Activated naive CD8-positive, alpha-beta T cell treated with anti-CD3 and anti-CD28 coated beads for 36 hours (primary cell): ENCODE data around the gene CANT1. TPM values are rescaled to one million over a fixed set of nuclear protein-coding genes. Genes with fewer than 3 reads are reported as not detected.
"Not testable (repeated sequence)": the region's sequence is repeated elsewhere in the genome, so short reads cannot be mapped to it uniquely, and the experiment has no call there.

Source experiments
- DNase-seq: peaks from one replicate; pipeline ENCODE4 v3.0.0; 2021
- H3K27ac Mint-ChIP-seq: one replicate; pipeline ENCODE4 v1.8.0; 2022; ENCODE audit warnings: mild to moderate bottlenecking, moderate library complexity, mixed read lengths
- H3K27me3 Mint-ChIP-seq: one replicate; pipeline ENCODE4 v1.8.0; 2022; ENCODE audit warnings: mild to moderate bottlenecking, mixed read lengths
- H3K36me3 Mint-ChIP-seq: one replicate; pipeline ENCODE4 v1.8.0; 2021; ENCODE audit warnings: mild to moderate bottlenecking, mixed read lengths
- H3K4me1 Mint-ChIP-seq: one replicate; pipeline ENCODE4 v1.8.0; 2021; ENCODE audit warnings: mixed read lengths
- H3K4me3 Mint-ChIP-seq: one replicate; pipeline ENCODE4 v1.8.0; 2022; ENCODE audit warnings: mild to moderate bottlenecking, moderate library complexity, mixed read lengths
- H3K9me3 Mint-ChIP-seq: one replicate; pipeline ENCODE4 v1.8.0; 2022; ENCODE audit warnings: mixed read lengths
- total RNA-seq, 2 experiments: library from RNA; stranded (reverse); gene quantifications; one replicate each; pipeline ENCODE4 v1.2.3, GENCODE V29; 2021

CANT1 gene
- total RNA-seq, 2 experiments from 2014 or later = 39.3 to 43.1 TPM

DNA sequence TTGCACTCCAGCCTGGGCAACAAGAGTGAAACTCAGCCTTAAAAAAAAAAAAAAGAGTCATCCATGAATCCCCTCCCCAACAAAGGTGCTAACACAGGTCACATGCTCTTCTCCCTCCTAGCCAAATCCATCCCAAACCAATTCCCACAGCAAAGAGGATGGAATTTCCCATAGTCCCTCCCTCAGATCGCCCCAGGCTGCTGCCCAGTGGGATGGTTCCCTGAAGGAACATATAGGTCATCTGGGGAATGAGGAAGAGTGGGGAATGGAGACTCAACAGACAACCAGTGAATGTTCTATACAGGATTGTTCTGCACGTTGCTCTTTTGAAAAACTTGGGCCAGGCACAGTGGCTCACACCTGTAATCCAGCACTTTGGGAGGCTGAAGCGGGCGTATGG, 48.0 kb downstream of the CANT1 start:
- no peaks in the 10 kb centered on the region for H3K4me1 Mint-ChIP-seq
- H3K4me3 Mint-ChIP-seq = no peak overlapping the region
- DNase-seq = no peak
- no peaks in the 10 kb centered on the region for H3K9me3 Mint-ChIP-seq
- no peaks in the 10 kb centered on the region for H3K27me3 Mint-ChIP-seq
- no peaks in the 10 kb centered on the region for H3K36me3 Mint-ChIP-seq
- no peak overlapping the region for H3K27ac Mint-ChIP-seq

DNA sequence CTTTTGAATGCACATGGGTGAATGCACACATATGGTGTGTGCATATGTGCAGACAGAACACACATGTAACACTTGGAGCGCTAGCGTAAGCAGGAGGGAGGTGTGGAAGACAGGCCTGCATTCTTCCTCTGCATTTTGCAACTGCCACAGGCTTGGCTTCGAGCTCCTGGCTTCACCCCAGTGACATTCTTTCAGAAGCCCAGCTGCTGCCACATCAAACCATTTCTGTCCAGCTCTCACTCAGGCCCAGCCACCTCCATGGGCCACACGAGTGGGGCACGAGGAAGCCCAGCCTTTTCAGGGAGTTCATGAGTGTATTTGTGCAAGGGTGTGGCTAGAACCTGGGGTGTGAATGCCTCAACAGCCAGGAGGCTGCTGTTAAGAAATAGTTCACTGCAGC, 48.6 kb downstream of the CANT1 start:
- no peaks in the 10 kb centered on the region for H3K4me1 Mint-ChIP-seq
- H3K27ac Mint-ChIP-seq = no peak overlapping the region
- no peaks in the 10 kb centered on the region for H3K27me3 Mint-ChIP-seq
- no peak for DNase-seq
- no peaks in the 10 kb centered on the region for H3K9me3 Mint-ChIP-seq
- no peaks in the 10 kb centered on the region for H3K36me3 Mint-ChIP-seq
- no peak overlapping the region for H3K4me3 Mint-ChIP-seq

DNA sequence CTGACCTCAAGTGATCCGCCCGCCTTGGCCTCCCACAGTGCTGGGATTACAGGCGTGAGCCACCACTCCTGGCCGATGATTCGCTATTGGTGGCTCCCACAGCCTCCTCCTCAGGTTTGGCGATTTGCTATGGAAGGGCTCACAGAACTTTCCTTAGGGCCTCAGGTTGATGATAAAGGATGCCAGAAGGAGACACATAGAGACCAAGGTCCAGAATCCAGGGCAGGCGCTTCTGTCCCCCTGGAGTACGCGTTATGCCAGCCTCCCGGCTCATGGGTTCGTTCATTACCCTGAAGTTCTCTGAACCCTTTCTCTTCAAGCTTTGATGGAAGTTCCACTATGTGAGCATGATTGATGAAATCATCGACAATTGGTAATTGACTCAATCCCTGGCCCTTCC, 49.8 kb downstream of the CANT1 start:
- H3K4me1 Mint-ChIP-seq = no peaks in the 10 kb centered on the region
- no peaks in the 10 kb centered on the region for H3K9me3 Mint-ChIP-seq
- no peaks in the 10 kb centered on the region for H3K27me3 Mint-ChIP-seq
- no peak for DNase-seq
- no peak overlapping the region for H3K4me3 Mint-ChIP-seq
- H3K27ac Mint-ChIP-seq = no peak overlapping the region
- no peaks in the 10 kb centered on the region for H3K36me3 Mint-ChIP-seq

DNA sequence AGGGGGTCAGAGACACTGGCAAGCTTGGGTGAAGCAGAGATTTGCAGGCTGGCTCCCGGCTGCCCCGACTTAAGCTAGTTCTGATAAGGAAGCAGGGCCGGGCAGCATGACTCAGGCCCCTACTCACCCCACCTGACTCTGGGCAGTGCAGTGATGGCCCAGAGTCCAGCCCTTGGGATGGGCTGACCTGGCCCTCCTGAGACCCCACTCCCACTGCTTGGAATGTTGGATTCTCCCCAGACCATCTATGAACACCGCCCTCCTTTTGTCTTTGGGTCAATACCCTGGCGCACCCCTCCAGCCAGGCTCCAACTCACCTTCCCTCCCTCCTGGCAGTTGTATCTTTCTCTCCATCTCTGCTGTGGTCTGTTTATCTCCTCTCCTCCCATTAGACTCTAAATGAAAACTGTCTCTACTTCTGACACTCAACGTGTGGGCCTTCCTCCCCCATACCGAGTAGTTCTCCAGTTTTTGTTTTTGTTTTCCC, 50.9 kb downstream of the CANT1 start:
- DNase-seq = no peak
- Mint-ChIP-seq H3K27me3 (no peaks in the 10 kb centered on the region), H3K4me1 (no peaks in the 10 kb centered on the region), H3K27ac (no peak overlapping the region), H3K36me3 (no peaks in the 10 kb centered on the region), H3K9me3 (no peaks in the 10 kb centered on the region), H3K4me3 (no peak overlapping the region)

DNA sequence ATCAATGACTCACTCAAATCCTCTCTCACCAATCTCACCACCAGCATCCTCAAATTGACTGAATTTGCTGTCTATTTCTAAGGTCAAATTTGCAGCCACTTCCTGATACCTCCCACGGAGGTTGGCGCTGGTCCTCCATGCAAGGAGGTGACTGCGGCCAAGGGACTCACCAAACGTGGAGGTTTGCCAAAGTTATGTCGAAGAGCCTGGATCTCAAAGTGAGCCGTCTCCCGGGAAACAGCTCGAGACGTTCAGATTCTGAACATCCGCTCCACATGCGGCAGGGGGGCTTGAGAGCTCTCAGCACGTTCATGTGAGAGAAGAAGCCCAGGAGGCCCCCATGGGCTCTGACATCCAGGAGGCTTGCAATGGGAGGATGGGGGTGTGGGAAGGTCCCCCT, 52.4 kb downstream of the CANT1 start:
- DNase-seq = no peak
- Mint-ChIP-seq H3K36me3 (no peaks in the 10 kb centered on the region), H3K27ac (no peak overlapping the region), H3K4me3 (no peak overlapping the region), H3K4me1 (no peaks in the 10 kb centered on the region), H3K9me3 (no peaks in the 10 kb centered on the region), H3K27me3 (no peaks in the 10 kb centered on the region)

DNA sequence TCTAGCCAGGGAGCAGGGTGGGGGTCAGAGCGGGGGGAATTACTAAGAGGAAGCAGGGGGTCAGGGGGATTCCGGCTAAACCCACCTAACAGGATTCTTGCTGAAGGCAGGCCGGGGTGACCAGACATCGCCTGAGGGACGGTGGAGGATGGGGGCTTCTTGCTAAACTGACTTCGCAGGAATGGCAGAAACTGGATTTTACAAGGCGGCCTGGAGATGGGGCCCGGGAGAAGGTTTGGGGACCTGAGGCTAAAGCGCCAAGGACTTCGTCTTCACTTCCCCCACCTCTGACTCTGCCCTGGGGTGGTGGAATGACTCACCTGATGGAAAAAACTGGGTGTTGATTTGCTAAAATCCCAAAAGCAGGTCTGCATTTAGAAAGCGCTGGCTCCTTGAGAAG, 53.3 kb downstream of the CANT1 start:
- no peak for DNase-seq
- Mint-ChIP-seq H3K27ac (no peak overlapping the region), H3K4me3 (no peak overlapping the region), H3K4me1 (no peaks in the 10 kb centered on the region), H3K9me3 (no peaks in the 10 kb centered on the region), H3K36me3 (no peaks in the 10 kb centered on the region), H3K27me3 (no peaks in the 10 kb centered on the region)

DNA sequence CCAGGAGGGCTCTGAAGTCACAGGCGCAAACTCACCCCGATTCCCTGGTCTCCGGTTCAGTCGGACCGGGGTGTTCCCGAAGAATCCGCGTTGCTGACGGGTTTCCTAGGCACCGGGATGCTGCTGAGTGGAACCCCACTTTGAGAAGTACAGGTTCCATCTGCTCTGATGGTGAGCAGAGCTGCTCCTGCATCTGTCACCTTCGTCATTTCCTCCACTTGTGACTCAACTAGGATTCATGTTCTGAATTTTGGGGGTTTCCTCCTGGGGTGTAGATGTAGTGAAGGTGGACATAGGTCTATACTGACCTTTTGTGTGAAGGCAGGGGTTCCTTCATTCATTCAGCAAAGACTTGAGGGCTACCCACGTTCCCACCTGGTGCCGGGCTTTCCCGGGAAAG, 54.9 kb downstream of the CANT1 start:
- H3K4me1 Mint-ChIP-seq = no peaks in the 10 kb centered on the region
- no peaks in the 10 kb centered on the region for H3K36me3 Mint-ChIP-seq
- peaks cover 6% of the 10 kb centered on the region for H3K9me3 Mint-ChIP-seq
- DNase-seq = no peak
- no peaks in the 10 kb centered on the region for H3K27me3 Mint-ChIP-seq
- H3K27ac Mint-ChIP-seq = no peak overlapping the region
- no peak overlapping the region for H3K4me3 Mint-ChIP-seq

DNA sequence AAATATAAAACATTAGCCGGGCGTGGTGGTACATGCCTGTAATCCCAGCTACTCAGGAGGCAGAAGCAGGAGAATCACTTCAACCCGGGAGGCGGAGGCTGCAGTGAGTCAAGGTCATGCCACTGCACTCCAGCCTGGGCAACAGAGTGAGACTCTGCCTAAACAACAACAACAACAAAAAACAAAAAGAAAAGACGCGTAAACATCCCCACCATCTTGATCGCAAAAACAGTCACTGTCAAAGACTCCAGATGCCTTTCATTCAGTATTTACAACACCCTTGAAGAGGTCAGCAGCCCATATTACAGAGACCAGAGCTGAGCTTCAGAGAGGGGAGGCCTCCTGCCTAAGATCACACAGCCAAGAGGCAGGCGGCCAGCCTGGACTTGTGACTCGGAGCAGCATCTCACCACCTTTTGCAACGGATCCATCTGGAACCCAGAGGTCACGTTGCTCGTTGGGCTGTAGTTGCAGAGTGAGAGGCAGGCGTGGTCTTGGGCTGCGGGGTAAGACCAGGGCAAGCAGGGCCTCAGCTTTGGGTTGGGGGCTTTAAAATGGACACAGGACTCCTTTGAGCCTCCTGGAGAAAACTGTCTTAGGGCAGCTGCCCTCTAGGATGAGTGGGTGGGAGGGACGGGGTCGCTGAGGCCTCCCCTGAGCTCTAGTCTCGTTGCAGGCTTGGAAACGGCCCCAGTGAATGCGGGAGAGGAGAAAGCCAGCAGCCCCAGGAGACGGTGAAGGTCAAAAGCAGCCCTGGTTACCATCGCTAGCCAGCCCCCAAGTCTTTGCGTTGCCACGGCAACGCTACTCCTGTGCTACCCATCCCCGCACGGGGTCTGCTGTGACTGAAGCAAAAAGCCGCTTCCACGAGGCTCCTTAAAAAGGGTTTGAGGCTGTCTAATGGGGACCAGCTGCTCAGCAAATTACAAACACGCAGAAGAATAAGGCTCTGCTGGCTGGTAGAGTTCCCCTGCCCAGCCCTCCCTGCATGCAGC, 55.9 kb downstream of the CANT1 start:
- Mint-ChIP-seq H3K36me3 (no peaks in the 10 kb centered on the region), H3K4me1 (no peaks in the 10 kb centered on the region), H3K27me3 (no peaks in the 10 kb centered on the region), H3K9me3 (peaks cover 8% of the 10 kb centered on the region), H3K27ac (no peak overlapping the region), H3K4me3 (no peak overlapping the region)
- no peak for DNase-seq

DNA sequence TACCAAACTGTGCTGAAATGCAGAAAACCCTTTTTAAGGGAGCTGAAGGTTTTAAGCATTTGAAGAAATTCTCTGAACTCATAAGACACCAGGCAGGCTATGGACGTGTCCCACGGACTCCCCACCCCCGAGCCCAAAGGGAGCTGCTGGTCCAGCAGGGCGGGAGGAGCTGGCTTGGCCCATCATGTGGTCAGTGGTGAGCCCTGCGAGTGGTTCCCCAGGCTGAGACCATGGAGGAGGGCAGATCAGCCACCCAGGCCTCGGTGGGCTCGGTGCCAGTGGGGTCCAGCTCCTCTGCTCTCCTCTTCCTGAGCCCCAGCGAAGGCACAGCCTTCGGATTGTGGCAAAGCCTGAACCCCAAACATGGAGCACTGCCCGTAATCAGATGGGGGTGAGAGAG, 56.9 kb downstream of the CANT1 start:
- Mint-ChIP-seq H3K4me3 (no peak overlapping the region), H3K27ac (no peak overlapping the region), H3K9me3 (peaks cover 8% of the 10 kb centered on the region), H3K36me3 (no peaks in the 10 kb centered on the region), H3K27me3 (no peaks in the 10 kb centered on the region), H3K4me1 (no peaks in the 10 kb centered on the region)
- DNase-seq = no peak

DNA sequence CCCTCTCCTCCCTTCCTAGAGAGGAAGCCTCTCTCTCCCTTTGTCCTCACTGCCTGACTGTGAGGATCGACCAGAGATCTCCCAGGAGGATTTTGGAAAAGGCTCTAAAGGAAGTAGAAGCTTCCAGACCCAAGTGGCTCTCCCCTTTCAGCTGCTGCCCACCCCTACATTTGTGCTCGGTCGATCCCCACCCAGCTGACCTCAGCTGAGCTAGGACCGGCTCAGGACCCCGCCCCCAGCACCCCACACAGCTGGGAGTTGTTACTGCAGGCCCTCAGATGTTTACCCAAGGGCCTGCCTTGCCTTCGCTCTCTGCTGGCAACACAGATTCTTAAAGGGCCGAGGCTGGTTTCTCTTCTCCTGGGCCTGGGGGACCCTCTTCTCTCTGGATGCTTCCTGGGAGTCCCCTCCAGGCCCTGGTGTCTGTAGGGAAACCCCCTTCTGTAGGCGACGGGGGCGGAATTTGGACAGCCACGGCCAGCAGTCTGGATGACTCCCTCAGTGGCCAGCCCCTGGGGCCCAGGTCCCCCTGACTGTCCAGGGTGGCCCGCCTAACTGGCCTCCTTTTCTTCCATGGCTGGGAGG, 57.5 kb downstream of the CANT1 start:
- no peaks in the 10 kb centered on the region for H3K27me3 Mint-ChIP-seq
- H3K9me3 Mint-ChIP-seq = peaks cover 8% of the 10 kb centered on the region
- DNase-seq = no peak
- no peaks in the 10 kb centered on the region for H3K36me3 Mint-ChIP-seq
- no peaks in the 10 kb centered on the region for H3K4me1 Mint-ChIP-seq
- H3K27ac Mint-ChIP-seq = no peak overlapping the region
- H3K4me3 Mint-ChIP-seq = no peak overlapping the region

DNA sequence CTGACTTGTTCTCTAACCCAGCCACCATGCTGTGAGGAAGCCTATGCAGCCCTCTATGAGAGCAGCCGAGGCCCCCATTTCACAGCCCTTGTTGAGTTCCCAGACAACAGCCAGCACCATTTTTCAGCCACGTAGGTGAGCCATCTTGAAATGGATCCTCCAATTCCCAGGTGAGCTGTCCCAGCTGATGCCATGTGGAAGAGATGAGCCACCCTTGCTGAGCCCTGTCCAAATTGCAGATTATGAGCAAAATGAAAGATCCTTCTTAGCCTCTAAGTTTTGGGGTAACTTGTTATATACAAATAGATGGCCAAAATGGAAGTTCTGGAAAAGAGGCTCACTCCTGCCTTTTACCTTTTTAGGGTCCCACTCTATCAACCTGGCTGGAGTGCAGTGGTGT, 58.7 kb downstream of the CANT1 start:
- Mint-ChIP-seq H3K27me3 (no peaks in the 10 kb centered on the region), H3K9me3 (peaks cover 8% of the 10 kb centered on the region), H3K36me3 (no peaks in the 10 kb centered on the region), H3K4me1 (no peaks in the 10 kb centered on the region), H3K4me3 (no peak overlapping the region), H3K27ac (no peak overlapping the region)
- DNase-seq = no peak

DNA sequence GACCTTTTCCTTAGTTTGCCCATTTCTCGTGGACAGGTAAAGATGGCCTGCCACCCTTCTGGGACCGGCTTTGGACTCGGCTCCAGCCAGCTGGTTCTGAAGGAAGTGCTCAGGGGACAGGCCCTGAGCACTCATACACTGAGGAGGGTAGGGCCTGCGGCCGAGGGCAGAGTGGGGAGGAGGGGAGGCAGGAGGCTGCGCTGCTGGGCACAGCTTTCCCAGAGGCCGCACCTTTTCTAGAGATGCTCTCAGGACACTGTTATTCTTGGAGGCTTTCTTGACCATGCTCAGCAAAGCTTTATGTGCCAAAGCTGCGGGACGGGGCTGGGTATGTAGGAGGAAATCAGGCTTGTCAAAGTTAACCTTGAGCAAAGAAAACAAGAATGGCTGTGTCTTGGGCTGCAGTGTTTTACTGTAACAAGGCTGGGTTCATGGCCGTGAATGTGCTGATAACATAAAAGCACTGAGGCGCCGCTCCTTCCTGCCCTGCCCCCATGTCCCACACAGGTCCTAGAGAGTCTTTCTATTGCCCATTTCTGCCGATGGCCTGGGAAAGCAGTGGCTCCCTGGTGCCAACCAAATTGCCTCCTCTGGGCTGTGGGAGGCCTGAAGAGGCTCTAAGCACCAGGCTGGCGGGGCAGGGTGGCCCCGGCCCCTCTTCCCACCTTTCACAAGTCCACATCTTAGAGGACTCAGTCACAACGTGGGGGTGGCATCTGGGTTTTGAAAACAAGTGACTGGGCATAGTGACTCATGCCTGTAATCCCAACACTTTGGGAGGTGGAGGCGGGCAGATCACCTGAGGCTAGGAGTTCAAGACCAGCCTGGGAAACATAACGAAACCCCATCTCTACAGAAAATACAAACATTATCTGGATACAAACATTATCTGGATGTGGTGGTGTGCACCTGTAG, 62.1 kb downstream of the CANT1 start:
- no peaks in the 10 kb centered on the region for H3K4me1 Mint-ChIP-seq

DNA sequence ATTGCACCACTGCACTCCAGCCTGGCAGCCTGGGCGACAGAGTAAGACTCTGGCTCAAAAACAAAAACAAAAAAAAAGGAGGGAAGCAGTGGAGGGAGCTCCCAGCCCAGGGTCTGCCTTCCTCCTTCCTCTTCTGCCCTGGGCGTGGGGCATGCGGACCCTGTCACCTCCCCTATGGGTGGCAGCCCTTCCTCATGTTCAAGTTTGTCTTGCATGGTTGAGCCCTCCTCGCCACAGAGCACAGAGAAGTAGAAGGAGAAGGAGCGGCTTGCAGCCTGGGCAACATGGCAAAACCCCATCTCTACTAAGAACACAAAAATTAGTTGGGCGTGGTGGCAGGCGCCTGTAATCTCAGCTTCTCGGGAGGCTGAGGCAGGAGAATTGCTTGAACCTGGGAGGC, 62.9 kb downstream of the CANT1 start:
- no peak overlapping the region for H3K4me3 Mint-ChIP-seq
- no peaks in the 10 kb centered on the region for H3K4me1 Mint-ChIP-seq
- H3K27ac Mint-ChIP-seq = no peak overlapping the region
- H3K9me3 Mint-ChIP-seq = peaks cover 8% of the 10 kb centered on the region
- H3K27me3 Mint-ChIP-seq = no peaks in the 10 kb centered on the region
- no peaks in the 10 kb centered on the region for H3K36me3 Mint-ChIP-seq
- no peak for DNase-seq

More for the DNA sequence above, 62.1 kb downstream of the CANT1 start:
- H3K27ac Mint-ChIP-seq = no peak overlapping the region
- DNase-seq = no peak
- H3K27me3 Mint-ChIP-seq = no peaks in the 10 kb centered on the region
- H3K36me3 Mint-ChIP-seq = no peaks in the 10 kb centered on the region
- H3K9me3 Mint-ChIP-seq = peaks cover 8% of the 10 kb centered on the region
- H3K4me3 Mint-ChIP-seq = no peak overlapping the region

DNA sequence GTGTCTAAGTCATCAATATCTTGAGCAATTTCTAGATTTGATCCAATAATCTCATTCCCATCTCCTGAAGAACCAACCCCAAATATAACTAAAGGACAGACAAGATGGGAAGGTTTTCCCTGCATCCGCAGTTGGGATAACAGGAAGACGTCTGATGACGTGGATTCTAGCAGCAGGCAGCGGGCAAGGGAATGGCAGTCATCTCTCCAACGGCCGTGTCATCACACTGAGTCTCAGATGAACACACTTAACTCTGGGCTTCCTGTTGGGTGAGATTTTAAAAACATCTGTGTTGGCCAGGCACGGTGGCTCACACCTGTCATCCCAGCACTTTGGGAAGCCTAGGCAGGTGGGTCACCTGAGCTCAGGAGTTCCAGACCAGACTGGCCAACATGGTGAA, 63.4 kb downstream of the CANT1 start:
- H3K27ac Mint-ChIP-seq = no peak overlapping the region
- H3K36me3 Mint-ChIP-seq = no peaks in the 10 kb centered on the region
- peaks cover 8% of the 10 kb centered on the region for H3K9me3 Mint-ChIP-seq
- no peak overlapping the region for H3K4me3 Mint-ChIP-seq
- H3K27me3 Mint-ChIP-seq = no peaks in the 10 kb centered on the region
- no peaks in the 10 kb centered on the region for H3K4me1 Mint-ChIP-seq
- DNase-seq = no peak

DNA sequence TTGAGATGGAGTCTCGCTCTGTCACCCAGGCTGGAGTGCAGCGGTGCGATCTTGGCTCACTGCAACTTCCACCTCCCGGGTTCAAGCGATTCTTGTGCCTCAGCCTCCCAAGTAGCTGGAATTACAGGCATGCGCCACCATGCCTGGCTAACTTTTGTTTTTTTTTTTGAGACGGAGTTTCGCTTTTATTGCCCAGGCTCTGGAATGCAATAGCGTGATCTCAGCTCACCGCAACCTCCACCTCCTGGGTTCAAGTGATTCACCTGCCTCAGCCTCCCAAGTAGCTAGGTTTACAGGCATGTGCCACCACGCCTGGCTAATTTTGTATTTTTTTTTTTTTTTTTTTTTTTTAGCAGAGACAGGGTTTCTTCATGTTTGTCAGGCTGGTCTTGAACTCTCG, 64.1 kb downstream of the CANT1 start:
- not testable (repeated sequence) for H3K36me3 Mint-ChIP-seq, H3K27me3 Mint-ChIP-seq, H3K9me3 Mint-ChIP-seq, H3K27ac Mint-ChIP-seq, DNase-seq, H3K4me1 Mint-ChIP-seq, H3K4me3 Mint-ChIP-seq
